Ishikawa (cell line): Measurements from ENCODE around the gene RRM2.
A peak's percentile ranks its signal among the peaks of the same experiment; 100 is the strongest.

Source experiments
- CEBPB ChIP-seq: IDR thresholded peaks from 2 replicates; pipeline ENCODE4 v1.6.1; 2012
- CREB1 ChIP-seq: IDR thresholded peaks from 2 replicates; pipeline ENCODE4 v1.6.1; 2012; ENCODE audit warnings: low read depth
- EGR1 ChIP-seq: IDR thresholded peaks from 2 replicates; pipeline ENCODE4 v1.6.1; 2012
- EP300 ChIP-seq: IDR thresholded peaks from 2 replicates; pipeline ENCODE4 v1.6.1; 2012; ENCODE audit warnings: borderline replicate concordance
- FOXM1 ChIP-seq: IDR thresholded peaks from 2 replicates; pipeline ENCODE4 v1.6.1; 2012; ENCODE audit warnings: low read depth, borderline replicate concordance
- NFIC ChIP-seq: IDR thresholded peaks from 2 replicates; pipeline ENCODE4 v1.6.1; 2012
- RAD21 ChIP-seq: IDR thresholded peaks from 2 replicates; pipeline ENCODE4 v1.6.1; 2012; ENCODE audit warnings: low read depth
- TAF1 ChIP-seq: IDR thresholded peaks from 2 replicates; pipeline ENCODE4 v1.6.1; 2012; ENCODE audit warnings: low read depth, mild to moderate bottlenecking
- TCF12 ChIP-seq: IDR thresholded peaks from 2 replicates; pipeline ENCODE4 v1.6.1; 2012; ENCODE audit warnings: low read depth
- TEAD4 ChIP-seq: IDR thresholded peaks from 2 replicates; pipeline ENCODE4 v1.6.1; 2012
- YY1 ChIP-seq: IDR thresholded peaks from 2 replicates; pipeline ENCODE4 v1.6.1; 2012; ENCODE audit warnings: low read depth
- ZBTB7A ChIP-seq: IDR thresholded peaks from 2 replicates; pipeline ENCODE4 v1.6.1; 2012; ENCODE audit warnings: low read depth
- TF ChIP-seq, protein P1 (sequence below): IDR thresholded peaks from 2 replicates; pipeline ENCODE4 v1.6.1; 2012
- TF ChIP-seq, protein P2 (sequence below): IDR thresholded peaks from 2 replicates; pipeline ENCODE4 v1.6.1; 2012; ENCODE audit warnings: low read depth, mild to moderate bottlenecking
- TF ChIP-seq, protein P3 (sequence below): IDR thresholded peaks from 2 replicates; pipeline ENCODE4 v1.6.1; 2012

The RRM2 gene

DNA sequence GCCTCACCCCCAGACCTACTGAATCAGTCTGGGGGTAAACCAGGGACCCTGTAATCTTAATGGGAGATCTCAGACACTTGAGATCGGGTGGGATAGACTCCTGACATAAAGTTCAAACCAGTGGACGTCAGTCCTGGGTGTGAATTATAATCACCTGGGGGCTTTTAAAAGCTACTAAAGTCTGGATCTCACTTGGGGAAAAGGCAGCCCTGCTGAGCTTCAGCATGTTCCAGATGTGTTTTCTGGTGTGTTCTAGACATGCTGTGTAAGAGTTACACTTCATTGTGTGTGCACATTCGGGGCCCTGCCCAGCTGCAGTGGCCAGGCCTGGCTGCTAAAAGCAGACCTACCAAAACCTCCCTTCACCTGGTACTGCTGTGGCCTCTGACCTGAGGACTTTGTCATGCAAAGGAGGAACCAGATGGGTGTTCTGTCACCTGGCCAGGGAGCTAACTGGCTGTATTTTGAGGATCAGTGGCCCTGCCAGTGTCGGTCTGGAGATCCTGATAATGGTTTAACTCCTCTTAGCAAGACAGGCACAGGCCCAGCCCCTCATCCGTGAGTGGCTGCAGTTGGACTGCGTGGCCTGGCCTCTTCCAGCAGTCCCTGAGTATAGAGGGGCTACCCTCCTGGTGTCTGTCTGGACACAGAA is 10.6 kb downstream of the RRM2 start:
- TF ChIP-seq TEAD4 (no peak), TAF1 (no peak), CEBPB (no peak), YY1 (no peak), EGR1 (no peak), RAD21 (no peak), ZBTB7A (no peak), TCF12 (no peak), CREB1 (no peak), EP300 (no peak), FOXM1 (no peak), NFIC (no peak)
- TF ChIP-seq, protein P1, sequence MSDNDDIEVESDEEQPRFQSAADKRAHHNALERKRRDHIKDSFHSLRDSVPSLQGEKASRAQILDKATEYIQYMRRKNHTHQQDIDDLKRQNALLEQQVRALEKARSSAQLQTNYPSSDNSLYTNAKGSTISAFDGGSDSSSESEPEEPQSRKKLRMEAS = no peak
- TF ChIP-seq, protein P2, sequence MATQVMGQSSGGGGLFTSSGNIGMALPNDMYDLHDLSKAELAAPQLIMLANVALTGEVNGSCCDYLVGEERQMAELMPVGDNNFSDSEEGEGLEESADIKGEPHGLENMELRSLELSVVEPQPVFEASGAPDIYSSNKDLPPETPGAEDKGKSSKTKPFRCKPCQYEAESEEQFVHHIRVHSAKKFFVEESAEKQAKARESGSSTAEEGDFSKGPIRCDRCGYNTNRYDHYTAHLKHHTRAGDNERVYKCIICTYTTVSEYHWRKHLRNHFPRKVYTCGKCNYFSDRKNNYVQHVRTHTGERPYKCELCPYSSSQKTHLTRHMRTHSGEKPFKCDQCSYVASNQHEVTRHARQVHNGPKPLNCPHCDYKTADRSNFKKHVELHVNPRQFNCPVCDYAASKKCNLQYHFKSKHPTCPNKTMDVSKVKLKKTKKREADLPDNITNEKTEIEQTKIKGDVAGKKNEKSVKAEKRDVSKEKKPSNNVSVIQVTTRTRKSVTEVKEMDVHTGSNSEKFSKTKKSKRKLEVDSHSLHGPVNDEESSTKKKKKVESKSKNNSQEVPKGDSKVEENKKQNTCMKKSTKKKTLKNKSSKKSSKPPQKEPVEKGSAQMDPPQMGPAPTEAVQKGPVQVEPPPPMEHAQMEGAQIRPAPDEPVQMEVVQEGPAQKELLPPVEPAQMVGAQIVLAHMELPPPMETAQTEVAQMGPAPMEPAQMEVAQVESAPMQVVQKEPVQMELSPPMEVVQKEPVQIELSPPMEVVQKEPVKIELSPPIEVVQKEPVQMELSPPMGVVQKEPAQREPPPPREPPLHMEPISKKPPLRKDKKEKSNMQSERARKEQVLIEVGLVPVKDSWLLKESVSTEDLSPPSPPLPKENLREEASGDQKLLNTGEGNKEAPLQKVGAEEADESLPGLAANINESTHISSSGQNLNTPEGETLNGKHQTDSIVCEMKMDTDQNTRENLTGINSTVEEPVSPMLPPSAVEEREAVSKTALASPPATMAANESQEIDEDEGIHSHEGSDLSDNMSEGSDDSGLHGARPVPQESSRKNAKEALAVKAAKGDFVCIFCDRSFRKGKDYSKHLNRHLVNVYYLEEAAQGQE = no peak
- TF ChIP-seq, protein P3, sequence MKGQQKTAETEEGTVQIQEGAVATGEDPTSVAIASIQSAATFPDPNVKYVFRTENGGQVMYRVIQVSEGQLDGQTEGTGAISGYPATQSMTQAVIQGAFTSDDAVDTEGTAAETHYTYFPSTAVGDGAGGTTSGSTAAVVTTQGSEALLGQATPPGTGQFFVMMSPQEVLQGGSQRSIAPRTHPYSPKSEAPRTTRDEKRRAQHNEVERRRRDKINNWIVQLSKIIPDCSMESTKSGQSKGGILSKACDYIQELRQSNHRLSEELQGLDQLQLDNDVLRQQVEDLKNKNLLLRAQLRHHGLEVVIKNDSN = no peak

DNA sequence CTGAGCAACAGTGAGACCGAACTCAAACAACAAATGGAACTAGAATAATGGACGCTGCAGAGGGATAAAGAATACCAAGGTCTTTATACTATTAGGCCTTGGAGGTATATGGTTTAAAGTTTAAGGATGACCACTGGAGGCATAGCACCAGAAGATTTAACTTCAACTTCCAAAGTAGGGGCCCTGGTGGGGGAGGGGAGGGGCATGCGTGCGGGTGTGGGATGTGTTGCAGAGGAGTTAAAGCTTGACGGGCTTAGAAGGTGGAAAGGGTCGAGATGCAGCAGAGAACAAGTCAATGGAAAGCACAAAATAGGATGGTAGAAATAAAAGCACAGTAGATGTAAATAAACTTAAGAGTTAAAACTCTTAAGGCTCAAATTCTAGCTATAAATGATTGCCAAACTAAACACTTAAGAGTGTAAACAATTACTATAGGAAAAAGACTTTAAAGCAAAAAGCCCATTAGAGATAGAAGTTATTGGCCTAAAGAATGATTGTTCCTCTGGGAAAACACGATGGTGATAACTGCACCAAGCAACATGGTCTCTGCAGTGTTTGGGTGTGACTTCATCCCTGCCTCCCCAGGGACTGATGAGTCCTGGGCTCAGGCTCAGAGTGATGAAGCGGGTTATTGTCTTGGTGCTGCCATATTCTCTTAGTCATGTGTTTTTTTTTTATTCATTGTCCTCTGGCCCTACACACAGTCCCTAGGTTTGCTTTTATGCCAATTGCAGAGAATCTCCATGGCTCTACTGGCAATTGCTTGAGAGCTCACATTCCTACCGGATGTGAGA is 13.0 kb downstream of the RRM2 start:
- TF ChIP-seq, protein P1 = no peak
- TF ChIP-seq TCF12 = no peak
- no peak for TF ChIP-seq EGR1
- TF ChIP-seq, protein P2 = no peak
- no peak for TF ChIP-seq YY1
- TF ChIP-seq ZBTB7A = no peak
- TF ChIP-seq CEBPB = no peak
- TF ChIP-seq EP300 = no peak
- no peak for TF ChIP-seq FOXM1

DNA sequence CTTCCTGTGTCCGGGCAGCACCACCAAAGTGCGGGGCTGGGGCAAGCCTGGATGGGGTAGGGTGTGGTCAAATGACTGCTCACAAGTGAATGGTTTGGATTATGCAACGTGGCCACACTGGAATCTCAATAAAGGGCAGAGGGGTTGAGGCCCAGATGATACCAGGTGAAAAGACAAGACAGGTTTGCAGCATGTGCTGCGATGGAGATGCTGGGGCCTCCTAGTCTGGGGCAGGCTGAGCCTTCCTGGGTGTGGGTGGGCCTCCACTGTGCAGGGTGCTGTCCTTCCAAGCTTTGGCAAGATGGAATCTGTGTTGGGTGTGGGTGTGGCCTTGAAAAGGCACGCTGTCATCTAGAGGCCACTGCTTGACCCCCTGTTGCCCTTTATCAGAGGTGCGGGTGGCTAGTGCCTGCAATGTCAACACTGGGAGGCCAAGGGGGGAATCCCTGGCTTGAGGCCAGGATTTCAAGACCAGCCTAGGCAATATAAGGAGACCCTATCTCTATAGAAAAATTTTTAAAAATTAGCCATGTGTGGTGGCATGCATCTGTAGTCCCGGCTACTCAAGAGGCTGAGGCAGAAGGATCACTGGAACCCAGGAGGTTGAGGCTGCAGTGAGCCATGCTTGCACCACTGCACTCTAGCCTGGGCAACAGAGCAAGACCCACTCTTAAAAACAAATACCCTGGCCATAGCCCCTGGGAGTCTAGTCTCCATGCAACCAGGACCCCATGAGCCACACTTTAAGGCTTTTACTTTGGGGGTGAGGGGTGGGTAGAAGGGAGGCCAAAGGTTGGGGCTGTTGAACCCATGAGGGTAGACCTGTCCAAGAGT is 13.8 kb downstream of the RRM2 start:
- TF ChIP-seq NFIC (0 out of 2 replicates have a peak, but pooled peaks have one; percentile 25), CREB1 (no peak)

DNA sequence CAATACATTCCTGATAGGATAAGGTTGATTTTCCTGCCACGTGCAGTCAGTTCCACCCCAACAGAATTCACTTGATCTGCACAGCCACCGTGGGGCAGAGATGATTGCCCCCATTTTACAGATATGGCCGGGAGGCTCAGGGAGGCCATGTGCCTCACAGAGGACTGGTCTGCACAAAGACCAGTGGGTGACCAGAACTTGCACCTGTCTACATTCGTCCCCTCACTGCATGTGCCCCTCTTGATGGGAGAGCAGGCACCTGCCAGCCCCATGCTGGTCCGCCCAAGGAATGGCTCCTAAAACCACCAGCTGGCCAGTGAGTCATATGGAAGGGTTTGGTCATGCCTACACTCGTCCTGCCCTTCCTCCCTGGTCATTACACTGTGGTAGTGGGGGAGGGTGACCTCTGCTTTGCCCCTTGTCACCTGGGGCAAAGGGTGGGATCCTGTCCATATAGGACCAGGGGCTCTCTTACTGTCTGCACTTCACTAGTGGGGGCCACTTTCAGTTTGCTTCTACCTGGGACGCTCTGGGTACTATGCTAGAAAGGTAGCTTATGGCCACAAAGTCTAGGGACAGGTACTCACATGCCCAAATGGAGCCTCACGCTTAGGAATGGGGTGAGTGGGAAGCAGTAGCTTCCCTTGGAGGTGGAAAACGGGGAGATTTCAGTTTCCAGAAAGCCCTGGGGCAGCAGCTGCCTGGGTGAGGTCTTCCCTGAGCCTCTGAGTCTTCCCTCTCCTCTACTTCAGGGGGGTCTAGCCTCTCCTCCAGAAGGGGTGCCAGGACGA is 14.7 kb downstream of the RRM2 start:
- TF ChIP-seq TAF1 = no peak
- no peak for TF ChIP-seq CEBPB
- TF ChIP-seq TEAD4 = no peak
- TF ChIP-seq CREB1 = no peak
- TF ChIP-seq ZBTB7A = no peak
- TF ChIP-seq EP300 = no peak
- no peak for TF ChIP-seq TCF12
- TF ChIP-seq EGR1 = no peak

DNA sequence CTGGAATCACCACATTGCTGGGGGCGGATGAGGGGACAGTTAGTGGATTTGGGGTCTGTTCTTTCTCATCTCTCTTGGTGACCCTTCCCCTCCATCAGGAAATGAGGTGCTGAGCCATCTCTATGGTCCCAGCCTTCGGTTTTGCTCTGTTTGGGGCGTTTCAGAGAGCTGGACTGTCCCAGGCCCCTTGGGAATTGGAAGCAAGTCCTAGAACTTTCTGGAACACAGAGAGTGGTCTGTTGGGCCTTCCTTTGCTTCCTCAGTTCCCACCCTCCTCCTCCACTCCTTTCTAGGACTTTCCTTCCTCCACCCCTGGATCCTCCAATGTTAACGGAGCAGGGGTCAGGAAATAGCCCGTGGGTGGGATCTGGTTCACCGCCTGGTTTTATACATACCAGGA is 17.0 kb downstream of the RRM2 start:
- no peak for TF ChIP-seq TCF12
- TF ChIP-seq CREB1 = no peak
- TF ChIP-seq RAD21 = no peak
- no peak for TF ChIP-seq NFIC
- no peak for TF ChIP-seq CEBPB
- no peak for TF ChIP-seq ZBTB7A
